ENCODE data around the gene PAGE2B. TPM values are rescaled to one million over a fixed set of nuclear protein-coding genes. Genes with fewer than 3 reads are reported as not detected.
"Not testable (repeated sequence)": the region's sequence is repeated elsewhere in the genome, so short reads cannot be mapped to it uniquely, and the experiment has no call there.

Gene PAGE2B
- total RNA-seq, 1 donor: not detected

- DNase-seq (ENCODE audit: low read depth): no peak
- no peak overlapping the region for H3K4me3 ChIP-seq (ENCODE audit: low read depth, low read length)
- TF ChIP-seq, protein P1, sequence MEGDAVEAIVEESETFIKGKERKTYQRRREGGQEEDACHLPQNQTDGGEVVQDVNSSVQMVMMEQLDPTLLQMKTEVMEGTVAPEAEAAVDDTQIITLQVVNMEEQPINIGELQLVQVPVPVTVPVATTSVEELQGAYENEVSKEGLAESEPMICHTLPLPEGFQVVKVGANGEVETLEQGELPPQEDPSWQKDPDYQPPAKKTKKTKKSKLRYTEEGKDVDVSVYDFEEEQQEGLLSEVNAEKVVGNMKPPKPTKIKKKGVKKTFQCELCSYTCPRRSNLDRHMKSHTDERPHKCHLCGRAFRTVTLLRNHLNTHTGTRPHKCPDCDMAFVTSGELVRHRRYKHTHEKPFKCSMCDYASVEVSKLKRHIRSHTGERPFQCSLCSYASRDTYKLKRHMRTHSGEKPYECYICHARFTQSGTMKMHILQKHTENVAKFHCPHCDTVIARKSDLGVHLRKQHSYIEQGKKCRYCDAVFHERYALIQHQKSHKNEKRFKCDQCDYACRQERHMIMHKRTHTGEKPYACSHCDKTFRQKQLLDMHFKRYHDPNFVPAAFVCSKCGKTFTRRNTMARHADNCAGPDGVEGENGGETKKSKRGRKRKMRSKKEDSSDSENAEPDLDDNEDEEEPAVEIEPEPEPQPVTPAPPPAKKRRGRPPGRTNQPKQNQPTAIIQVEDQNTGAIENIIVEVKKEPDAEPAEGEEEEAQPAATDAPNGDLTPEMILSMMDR (IDR thresholded peaks at IDR 0.05; ENCODE audit: insufficient read depth, low read length): no peak
These were observed 32.4 kb downstream of the PAGE2B start for GRCh38 chrX:55107262-55107661.

DNA sequence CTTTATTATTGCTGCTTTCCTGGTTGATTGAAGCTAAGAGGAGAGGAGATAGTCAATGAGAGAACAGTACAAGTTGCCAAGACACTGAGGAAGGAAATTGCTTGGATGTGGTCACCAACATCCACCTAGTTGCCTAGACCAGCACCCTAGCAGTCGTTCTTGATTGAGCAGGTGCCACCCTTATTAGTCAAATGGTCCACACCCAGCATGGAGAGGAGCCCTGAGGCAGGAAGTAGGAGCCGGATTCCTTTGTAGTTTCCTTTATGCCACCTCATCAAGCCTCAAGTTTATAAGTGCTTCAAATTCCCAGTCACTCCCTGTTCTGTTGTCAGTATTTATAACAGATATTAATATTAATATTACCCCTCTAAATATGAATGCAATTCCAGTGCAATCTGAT lies 33.1 kb downstream of the PAGE2B start:
- no peak for DNase-seq (ENCODE audit: low read depth)
- H3K4me3 ChIP-seq (ENCODE audit: low read depth, low read length): no peak overlapping the region
- TF ChIP-seq, protein P1 (IDR thresholded peaks at IDR 0.05; ENCODE audit: insufficient read depth, low read length): no peak

DNA sequence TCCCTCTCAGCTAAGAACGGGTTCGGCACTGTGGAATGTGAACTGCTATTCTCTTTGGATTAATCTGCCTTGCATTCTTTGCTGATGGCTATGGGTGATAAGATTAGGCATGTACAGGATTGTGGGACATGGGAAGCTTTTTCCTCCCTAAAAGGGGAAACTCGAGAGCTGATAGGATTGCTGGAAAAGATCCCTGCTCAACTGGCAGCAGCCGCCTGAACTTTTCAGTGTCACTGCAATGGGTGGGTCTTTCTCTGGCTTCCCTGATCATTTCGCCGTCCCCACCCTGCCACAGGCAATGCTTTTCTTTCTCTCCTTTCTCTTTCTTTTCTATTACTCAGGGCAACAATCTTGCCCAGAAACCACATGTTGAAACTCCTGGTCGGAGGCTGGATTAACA lies 34.5 kb downstream of the PAGE2B start:
- TF ChIP-seq, protein P1 (IDR thresholded peaks at IDR 0.05; ENCODE audit: insufficient read depth, low read length): no peak
- H3K4me3 ChIP-seq (ENCODE audit: low read depth, low read length): no peak overlapping the region
- DNase-seq (ENCODE audit: low read depth): peak; percentile 62

- H3K4me3 ChIP-seq (ENCODE audit: low read depth, low read length): no peak overlapping the region
- TF ChIP-seq, protein P1 (IDR thresholded peaks at IDR 0.05; ENCODE audit: insufficient read depth, low read length): no peak
- DNase-seq (ENCODE audit: low read depth): no peak
These were observed 36.9 kb downstream of the PAGE2B start for GRCh38 chrX:55111578-55112254.

DNA sequence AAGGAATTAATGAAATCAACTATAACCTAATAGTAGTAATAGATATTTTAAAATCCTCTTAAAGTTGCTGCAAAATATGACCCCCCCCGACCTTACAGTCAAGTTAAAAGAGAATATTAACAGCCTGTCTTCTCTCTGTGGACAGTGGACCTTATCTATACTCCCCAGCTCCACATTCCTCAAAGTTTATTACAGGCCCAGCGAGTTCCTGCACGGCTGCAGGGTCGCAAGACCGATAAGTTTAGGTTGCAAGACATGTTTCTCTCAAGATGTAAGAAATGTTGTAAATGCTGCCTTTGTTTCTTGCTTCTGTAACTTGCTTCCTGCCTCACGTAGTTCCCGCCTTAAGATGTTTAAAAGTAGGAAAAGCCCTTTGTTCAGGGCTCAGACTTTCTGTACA lies 41.8 kb downstream of the PAGE2B start:
- not testable (repeated sequence) for H3K4me3 ChIP-seq (ENCODE audit: low read depth, low read length); DNase-seq (ENCODE audit: low read depth)

- no peak for DNase-seq (ENCODE audit: low read depth)
- TF ChIP-seq, protein P1 (IDR thresholded peaks at IDR 0.05; ENCODE audit: insufficient read depth, low read length): no peak
These were observed 43.7 kb downstream of the PAGE2B start for GRCh38 chrX:55118574-55118973.

DNA sequence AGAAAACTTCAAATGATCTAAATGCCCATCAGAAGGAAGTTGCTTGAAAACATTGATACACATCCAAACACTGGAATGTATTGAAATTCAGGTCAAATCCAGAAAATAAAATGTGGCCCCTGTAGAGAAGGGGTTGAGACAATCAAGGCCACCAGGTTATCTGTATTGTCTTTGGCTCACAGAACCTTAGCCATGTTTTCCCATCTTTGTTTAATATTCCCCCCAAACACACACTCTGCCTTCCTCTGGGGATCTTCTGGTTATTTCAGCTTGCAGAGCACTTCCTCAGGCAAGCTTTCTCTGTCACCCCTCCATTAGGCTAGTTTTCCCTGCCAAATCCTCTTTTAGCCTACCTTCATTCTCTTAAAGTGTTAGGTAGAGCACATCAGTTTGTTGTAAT lies 44.4 kb downstream of the PAGE2B start:
- TF ChIP-seq, protein P1 (IDR thresholded peaks at IDR 0.05; ENCODE audit: insufficient read depth, low read length): no peak
- DNase-seq (ENCODE audit: low read depth): peak; percentile 6
- H3K4me3 ChIP-seq (ENCODE audit: low read depth, low read length): no peak overlapping the region

More at GRCh38 chrX:55118574-55118973, 43.7 kb downstream of the PAGE2B start:
- no peak overlapping the region for H3K4me3 ChIP-seq (ENCODE audit: low read depth, low read length)
